GM19395 (cell line): Measurements from ENCODE around the gene COMMD4.
A peak's percentile ranks its signal among the peaks of the same experiment; 100 is the strongest.
"Not testable (repeated sequence)": the region's sequence is repeated elsewhere in the genome, so short reads cannot be mapped to it uniquely, and the experiment has no call there.

ENCODE experiments used
- ATAC-seq: cut with Tn5 transposase; IDR thresholded peaks from one replicate; pipeline ENCODE4 v1.9.1; 2021; ENCODE audit warnings: mild to moderate bottlenecking, moderate library complexity; ENCODE audit not compliant: unreplicated experiment

Gene COMMD4

GRCh38 chr15:75335705-75336355 is at the start of gene COMMD4:
COMMD4 (plus strand) TSS chr15:75336063; CDS start chr15:75336090, 27 bp downstream.
- peak; percentile 82 for ATAC-seq

GRCh38 chr15:75293660-75294059 is 42.2 kb upstream of the COMMD4 start:
- ATAC-seq: not testable (repeated sequence)

GRCh38 chr15:75298541-75299310 is 37.1 kb upstream of the COMMD4 start:
- peak; percentile 63 for ATAC-seq

GRCh38 chr15:75299311-75299688 is 36.6 kb upstream of the COMMD4 start:
- peak; percentile 62 for ATAC-seq

DNA sequence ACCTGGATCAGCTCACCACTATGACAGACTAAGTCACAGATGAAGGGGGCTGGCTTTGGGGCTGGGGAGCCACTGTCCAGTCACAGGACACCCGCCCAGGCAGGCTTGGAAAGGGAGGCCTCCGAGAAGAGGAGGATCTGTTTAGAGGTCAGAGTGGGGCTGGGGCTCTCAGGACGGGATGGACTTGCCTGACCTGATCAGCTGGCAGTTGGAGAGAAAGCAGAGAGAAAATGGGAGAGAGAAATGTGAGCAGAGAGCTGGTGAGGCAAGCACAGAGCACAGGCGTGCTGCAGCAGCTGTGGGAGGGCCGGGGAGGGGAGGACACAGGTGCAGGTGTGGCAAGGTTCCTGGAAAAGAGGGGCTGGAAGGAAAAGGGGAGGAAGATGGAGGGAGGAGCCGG is 35.8 kb upstream of the COMMD4 start:
- not testable (repeated sequence) for ATAC-seq

DNA sequence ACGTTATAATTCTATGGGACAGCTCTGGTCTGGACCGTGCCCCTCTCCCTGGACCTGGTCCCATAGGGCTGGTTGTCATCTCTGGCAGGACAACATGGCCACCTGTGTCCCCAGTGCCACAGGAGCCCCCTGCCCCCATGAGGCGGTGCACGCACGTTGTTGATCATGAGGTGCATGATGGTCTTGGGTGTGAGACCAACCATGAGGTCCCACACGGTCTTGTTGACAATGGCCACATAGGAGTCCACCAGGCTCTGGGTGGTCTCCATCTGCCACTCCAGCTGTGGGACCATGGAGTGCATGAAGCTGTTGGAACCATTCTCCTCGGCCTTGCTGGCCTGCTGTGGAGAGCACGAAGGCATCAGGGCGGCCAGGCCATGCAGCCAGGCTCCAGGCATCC is 33.5 kb upstream of the COMMD4 start:
- ATAC-seq: no peak

DNA sequence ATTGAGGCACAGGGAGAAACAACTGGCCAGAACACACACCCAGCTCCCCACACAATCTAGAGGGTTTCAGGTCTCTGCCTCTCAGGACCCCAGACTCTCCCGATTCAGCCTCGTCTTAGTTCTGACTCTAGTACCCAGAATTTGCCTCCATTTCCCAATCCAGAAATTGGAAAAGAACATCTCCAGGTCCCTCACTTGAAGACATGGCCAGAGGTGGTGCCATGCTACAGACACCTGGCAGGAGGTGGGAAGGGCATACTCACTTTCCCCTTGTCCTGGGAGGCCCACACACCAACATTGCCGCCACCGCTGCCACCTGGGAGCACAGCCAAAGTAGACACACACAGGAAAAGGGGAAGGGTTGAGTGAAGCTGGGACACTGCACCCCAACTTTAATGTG is 33.1 kb upstream of the COMMD4 start:
- ATAC-seq: not testable (repeated sequence)

- no peak for ATAC-seq
These were observed 29.7 kb upstream of the COMMD4 start for GRCh38 chr15:75306188-75306587.

- ATAC-seq: no peak
These were observed 28.0 kb upstream of the COMMD4 start for GRCh38 chr15:75307778-75308390.

GRCh38 chr15:75309711-75310110 is 26.2 kb upstream of the COMMD4 start:
- no peak for ATAC-seq

DNA sequence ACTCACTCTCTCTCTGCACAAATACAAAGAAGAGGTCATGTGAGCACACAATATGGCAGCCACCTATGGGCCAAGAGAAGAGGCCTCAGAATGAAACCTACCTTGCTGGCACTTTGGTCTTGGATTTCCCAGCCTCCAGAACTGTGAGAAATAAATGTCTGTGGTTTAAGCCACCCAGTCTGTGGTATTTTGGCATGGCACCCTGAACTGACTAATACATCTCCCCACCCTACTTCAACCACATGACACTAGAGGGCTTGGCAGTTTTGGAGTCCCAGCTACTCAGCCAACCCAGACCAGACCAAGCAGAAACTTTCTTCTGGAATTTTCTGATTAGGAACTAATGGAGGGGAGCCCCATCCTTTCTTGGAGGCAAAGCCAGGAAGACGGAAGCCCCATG is 23.3 kb upstream of the COMMD4 start:
- ATAC-seq: not testable (repeated sequence)

DNA sequence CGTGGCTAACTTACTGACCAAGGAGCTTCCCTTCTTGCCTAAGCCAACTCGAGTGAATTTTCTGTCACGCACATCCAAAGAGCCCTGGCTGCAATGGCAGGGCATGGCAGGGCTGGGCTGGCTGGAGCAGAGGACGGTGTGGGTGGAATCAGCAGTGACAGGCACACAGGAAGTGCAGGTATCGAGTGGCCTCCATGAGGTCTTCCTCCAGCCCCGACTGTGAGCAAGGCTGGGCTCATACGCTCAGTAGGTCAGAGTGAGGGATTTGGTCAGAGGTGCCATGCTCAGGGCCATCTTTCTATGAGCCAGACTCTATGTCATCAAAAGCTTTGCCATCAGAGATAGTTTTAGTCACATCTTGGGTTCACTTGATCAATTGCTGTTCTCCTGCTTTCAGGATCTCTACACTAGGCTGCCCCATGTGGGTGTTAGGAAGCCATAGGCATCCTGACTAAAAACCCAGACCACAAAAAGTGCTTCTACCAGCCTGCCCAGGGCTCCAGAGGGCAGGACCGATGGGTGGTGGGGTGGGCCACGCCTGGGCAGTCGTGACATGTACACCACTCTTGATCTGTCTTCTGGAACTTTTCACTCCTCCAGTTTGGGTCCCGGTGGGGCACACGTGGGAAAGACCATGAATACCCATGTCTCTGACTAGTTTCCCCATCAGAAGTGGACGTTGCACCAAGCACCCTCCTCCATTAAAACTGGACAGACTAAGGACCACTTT is 22.6 kb upstream of the COMMD4 start:
- no peak for ATAC-seq

DNA sequence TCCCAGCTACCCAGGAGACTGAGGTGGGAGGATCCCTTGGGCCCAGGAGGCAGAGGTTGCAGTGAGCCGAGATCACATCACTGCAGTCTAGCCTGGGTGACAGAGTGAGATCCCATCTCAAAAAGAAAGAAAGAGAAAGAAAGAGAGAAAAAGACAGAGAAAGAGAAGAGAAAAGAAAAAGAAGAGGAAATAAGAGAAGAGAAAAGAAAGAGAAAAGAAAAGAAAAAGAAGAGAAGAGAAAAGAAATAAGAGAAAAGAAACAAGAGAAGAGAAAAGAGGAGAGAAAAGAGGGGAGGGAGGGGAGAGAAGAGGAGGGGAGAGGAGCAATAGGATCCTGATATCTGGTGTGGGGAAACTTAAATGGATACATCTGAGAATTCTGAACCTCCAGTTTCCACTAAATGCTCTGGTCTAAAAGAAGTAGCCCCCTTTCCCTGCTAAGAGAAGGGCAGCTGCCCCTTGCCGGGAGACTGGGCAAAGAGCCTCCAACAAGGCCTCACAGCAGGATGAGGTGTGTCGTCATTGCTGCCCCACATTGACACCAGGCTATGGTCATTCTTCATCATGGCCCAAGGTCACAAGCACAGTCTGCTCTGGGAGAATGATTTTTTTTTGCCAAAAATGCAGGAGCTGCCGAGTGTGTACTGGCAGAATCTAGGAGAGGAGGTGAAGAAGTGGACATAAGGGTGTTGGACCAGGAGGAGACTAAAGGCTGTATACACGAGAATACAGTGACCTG is 21.1 kb upstream of the COMMD4 start:
- ATAC-seq: no peak

DNA sequence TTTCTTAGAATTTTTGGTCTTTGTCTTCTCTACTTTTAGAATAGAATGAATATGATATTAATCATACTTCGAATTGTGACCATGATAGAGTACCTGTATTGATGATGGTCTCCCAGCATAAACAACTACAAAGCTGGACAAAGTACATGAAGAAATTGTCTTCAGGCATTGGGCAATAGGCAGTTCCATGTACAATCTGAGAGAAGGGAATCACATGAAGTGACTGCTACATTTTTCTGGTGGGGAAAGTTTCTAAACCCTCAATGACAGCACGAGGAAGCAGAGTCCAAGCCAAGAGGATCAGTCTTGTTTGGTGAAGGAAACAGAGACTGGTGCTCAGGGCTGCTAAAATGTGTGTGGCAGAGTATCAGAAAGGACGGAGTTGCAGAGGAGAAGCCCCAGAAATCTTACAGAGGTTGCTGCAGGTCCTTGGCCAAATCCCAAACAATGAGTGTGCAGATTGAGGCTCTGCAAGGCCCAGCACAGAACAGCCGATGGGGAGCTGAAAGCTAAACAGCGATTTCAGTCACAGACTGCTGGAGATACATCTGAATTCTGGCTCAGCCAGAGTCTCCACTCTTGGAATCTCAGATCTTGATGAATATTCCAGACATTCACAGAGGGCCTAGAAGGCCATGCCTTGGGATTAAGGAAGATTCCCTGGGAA is 16.5 kb upstream of the COMMD4 start:
- ATAC-seq: not testable (repeated sequence)

GRCh38 chr15:75321711-75322110 is 14.2 kb upstream of the COMMD4 start:
- ATAC-seq: no peak

GRCh38 chr15:75325922-75326321 is 9.9 kb upstream of the COMMD4 start:
- no peak for ATAC-seq

- no peak for ATAC-seq
These were observed 8.9 kb upstream of the COMMD4 start for GRCh38 chr15:75327005-75327404.

- no peak for ATAC-seq
These were observed 8.4 kb upstream of the COMMD4 start for GRCh38 chr15:75327491-75327890.

GRCh38 chr15:75328493-75329314 is 7.2 kb upstream of the COMMD4 start:
- no peak for ATAC-seq
